H1 (cell line): ENCODE measurements around the gene RASSF10. TPM values are rescaled to one million over a fixed set of nuclear protein-coding genes. Genes with fewer than 3 reads are reported as not detected.

Source experiments
- CTCF ChIA-PET: fragments of 300-600 bp; sonication (Branson Sonifier 250); formaldehyde crosslinking; loops from one replicate; lab custom pipeline; 2021; ENCODE audit not compliant: partially characterized antibody; lab: Charles Lee
- POLR2A ChIA-PET: fragments of 300-600 bp; sonication (Branson Sonifier 250); formaldehyde crosslinking; loops from one replicate; lab custom pipeline; 2021; ENCODE audit warnings: inconsistent platforms; ENCODE audit not compliant: partially characterized antibody; lab: Charles Lee
- DNase-seq, 2 experiments: peaks; one replicate each; pipeline versions ENCODE4 v3.0.0 to v3.0.0-alpha.2; 2010 to 2022; ENCODE audit warnings: low spot score in 2 of 2, low read depth in 1 of 2, mixed read lengths in 1 of 2
- FAIRE-seq: peaks from 2 replicates; lab custom pipeline; 2011; peaks lifted over from hg19 to GRCh38; lab: Jason Lieb, UNC
- H2AFZ ChIP-seq: 2 replicates; pipeline ENCODE4 v1.8.1; 2012; ENCODE audit warnings: low read length, inconsistent platforms
- H2AK5ac ChIP-seq: 2 replicates; pipeline ENCODE4 v1.6.1; 2013; ENCODE audit warnings: low read depth, low read length
- H2BK120ac ChIP-seq: replicated peaks from 2 replicates; pipeline ENCODE3; 2013; ENCODE audit warnings: low read depth, low read length, inconsistent platforms
- H2BK12ac ChIP-seq: 2 replicates; pipeline ENCODE4 v1.6.1; 2013; ENCODE audit warnings: low read depth, low read length
- H2BK15ac ChIP-seq: 2 replicates; pipeline ENCODE4 v1.6.1; 2013; ENCODE audit warnings: low read length
- H2BK20ac ChIP-seq: 2 replicates; pipeline ENCODE4 v1.6.1; 2013; ENCODE audit warnings: low read length
- H2BK5ac ChIP-seq: 2 replicates; pipeline ENCODE4 v1.6.1; 2013; ENCODE audit warnings: low read depth, low read length
- H3K14ac ChIP-seq: 2 replicates; pipeline ENCODE4 v1.6.1; 2013; ENCODE audit warnings: inconsistent platforms; ENCODE audit not compliant: insufficient read length
- H3K18ac ChIP-seq: 2 replicates; pipeline ENCODE4 v1.6.1; 2013; ENCODE audit warnings: low read length; ENCODE audit errors: extremely low read depth
- H3K23ac ChIP-seq: 2 replicates; pipeline ENCODE4 v1.6.1; 2013; ENCODE audit warnings: inconsistent platforms; ENCODE audit not compliant: insufficient read length
- H3K23me2 ChIP-seq: 2 replicates; pipeline ENCODE4 v1.6.1; 2013; ENCODE audit warnings: low read depth, low read length
- H3K27ac ChIP-seq: 2 replicates; pipeline ENCODE4 v1.6.1; 2011; ENCODE audit warnings: low read depth, low read length, inconsistent platforms
- H3K27me3 ChIP-seq, 4 experiments: replicated peaks in 1 of 4; 1 replicate in 1 of 4; 2 replicates in 3 of 4; pipeline versions ENCODE4 v1.6.1 to v1.8.1; 2011 to 2013; ENCODE audit warnings: low read length in 3 of 4, mild to moderate bottlenecking in 3 of 4, inconsistent platforms in 2 of 4, mixed read lengths in 2 of 4, moderate library complexity in 1 of 4; ENCODE audit not compliant: control insufficient read depth in 3 of 4, insufficient read depth in 3 of 4; ENCODE audit errors: extremely low read depth in 1 of 4
- H3K36me3 ChIP-seq, 4 experiments: 2 replicates each; pipeline versions ENCODE4 v1.6.1 to v1.8.1; 2011 to 2013; ENCODE audit warnings: mild to moderate bottlenecking in 4 of 4, low read length in 3 of 4, moderate library complexity in 2 of 4, control low read depth in 1 of 4, inconsistent platforms in 1 of 4; ENCODE audit not compliant: insufficient read depth in 4 of 4, control insufficient read depth in 2 of 4
- H3K4ac ChIP-seq: replicated peaks from 2 replicates; pipeline ENCODE3; 2013; ENCODE audit warnings: low read length, low read depth, mixed read lengths, inconsistent platforms; ENCODE audit not compliant: insufficient read length
- H3K4me1 ChIP-seq, 4 experiments: replicated peaks in 1 of 4; 1 replicate in 1 of 4; 2 replicates in 3 of 4; pipeline versions ENCODE4 v1.6.1 to v1.8.1; 2011 to 2013; ENCODE audit warnings: low read length in 3 of 4, inconsistent platforms in 2 of 4, mixed read lengths in 1 of 4; ENCODE audit not compliant: insufficient read depth in 4 of 4, control insufficient read depth in 3 of 4
- H3K4me2 ChIP-seq, 2 experiments: 2 replicates each; pipeline versions ENCODE4 v1.6.1 to v1.8.1; 2011 to 2013; ENCODE audit warnings: low read depth in 2 of 2, low read length in 2 of 2, control low read depth in 1 of 2, inconsistent platforms in 1 of 2, mild to moderate bottlenecking in 1 of 2; ENCODE audit not compliant: insufficient read depth in 1 of 2
- H3K4me3 ChIP-seq, 4 experiments: fragments of 200-600, 300-600 bp in 1 of 4; sonication (generic), shearing (Covaris generic), sonication (Bioruptor Twin) in 1 of 4; 2 replicates each; pipeline versions ENCODE4 v1.5.1 to v1.8.1; 2011 to 2016; ENCODE audit warnings: low read length in 4 of 4, low read depth in 3 of 4, control low read depth in 2 of 4, inconsistent platforms in 2 of 4, mild to moderate bottlenecking in 2 of 4, mixed read lengths in 1 of 4, moderate library complexity in 1 of 4; ENCODE audit not compliant: insufficient read depth in 2 of 4; ENCODE audit errors: extremely low read depth in 1 of 4
- H3K56ac ChIP-seq: replicated peaks from 2 replicates; pipeline ENCODE3; 2013; ENCODE audit warnings: low read depth, mild to moderate bottlenecking, mixed read lengths, low read length, inconsistent platforms; ENCODE audit not compliant: insufficient read length
- H3K79me1 ChIP-seq: 2 replicates; pipeline ENCODE4 v1.6.1; 2013; ENCODE audit warnings: low read depth, low read length, control low read depth
- H3K79me2 ChIP-seq, 2 experiments: 2 replicates each; pipeline versions ENCODE4 v1.6.1 to v1.8.1; 2012 to 2013; ENCODE audit warnings: low read length in 2 of 2, mild to moderate bottlenecking in 2 of 2, inconsistent platforms in 1 of 2; ENCODE audit not compliant: insufficient read depth in 2 of 2, control insufficient read depth in 1 of 2
- H3K9ac ChIP-seq, 4 experiments: replicated peaks in 1 of 4; 1 replicate in 1 of 4; 2 replicates in 3 of 4; pipeline versions ENCODE4 v1.6.1 to v1.8.1; 2011 to 2013; ENCODE audit warnings: low read depth in 3 of 4, low read length in 3 of 4, control low read depth in 2 of 4, mild to moderate bottlenecking in 2 of 4, moderate library complexity in 2 of 4, inconsistent platforms in 1 of 4; ENCODE audit errors: extremely low read depth in 1 of 4
- H3K9me3 ChIP-seq, 2 experiments: 2 replicates each; pipeline versions ENCODE4 v1.6.1 to v1.8.1; 2012 to 2013; ENCODE audit warnings: mild to moderate bottlenecking in 2 of 2, moderate library complexity in 2 of 2, control low read depth in 1 of 2, inconsistent platforms in 1 of 2, low read depth in 1 of 2, low read length in 1 of 2, mixed read lengths in 1 of 2; ENCODE audit not compliant: insufficient read depth in 2 of 2
- H4K20me1 ChIP-seq, 2 experiments: replicated peaks in 1 of 2; 2 replicates each; pipeline versions ENCODE3 to v1.8.1; 2011 to 2013; ENCODE audit warnings: inconsistent platforms in 2 of 2, low read length in 2 of 2, mild to moderate bottlenecking in 1 of 2; ENCODE audit not compliant: insufficient read depth in 2 of 2, control insufficient read depth in 1 of 2
- H4K5ac ChIP-seq: 2 replicates; pipeline ENCODE4 v1.6.1; 2013; ENCODE audit warnings: low read length, low read depth, mixed read lengths, inconsistent platforms; ENCODE audit not compliant: insufficient read length
- H4K8ac ChIP-seq: 2 replicates; pipeline ENCODE4 v1.8.0; 2013; ENCODE audit warnings: mild to moderate bottlenecking, moderate library complexity, low read length, inconsistent platforms; ENCODE audit not compliant: insufficient read depth; ENCODE audit errors: extremely low read depth
- H4K91ac ChIP-seq: replicated peaks from 2 replicates; pipeline ENCODE3; 2013; ENCODE audit warnings: low read length, mixed read lengths, inconsistent platforms; ENCODE audit not compliant: insufficient read length
- JUND ChIP-seq: IDR thresholded peaks from 2 replicates; pipeline ENCODE4 v1.6.1; 2011; ENCODE audit warnings: mild to moderate bottlenecking, improper control_type of control experiment, low read length
- NRF1 ChIP-seq: IDR thresholded peaks from 2 replicates; pipeline ENCODE4 v1.6.1; 2011; ENCODE audit warnings: mild to moderate bottlenecking, low read depth, low read length, improper control_type of control experiment
- RAD21 ChIP-seq, 2 experiments: IDR thresholded peaks in 1 of 2; conservative IDR thresholded peaks in 1 of 2; 2 replicates each; pipeline ENCODE4 v1.6.1; 2011; ENCODE audit warnings: low read depth in 2 of 2, low read length in 2 of 2, improper control_type of control experiment in 1 of 2, inconsistent platforms in 1 of 2, mild to moderate bottlenecking in 1 of 2, moderate library complexity in 1 of 2
- SRF ChIP-seq: IDR thresholded peaks from 2 replicates; pipeline ENCODE4 v1.6.1; 2011; ENCODE audit warnings: mild to moderate bottlenecking, low read depth, low read length, moderate library complexity
- SUZ12 ChIP-seq: fragments of 200-600 bp; sonication (generic); IDR thresholded peaks from 2 replicates; pipeline ENCODE4 v1.6.1; 2012; ENCODE audit warnings: mild to moderate bottlenecking, inconsistent platforms, low read length, moderate library complexity, mixed read lengths
- TBP ChIP-seq: IDR thresholded peaks from 2 replicates; pipeline ENCODE4 v1.6.1; 2011; ENCODE audit warnings: low read depth, low read length, improper control_type of control experiment
- TCF12 ChIP-seq: IDR thresholded peaks from 2 replicates; pipeline ENCODE4 v1.6.1; 2011; ENCODE audit warnings: low read depth, mild to moderate bottlenecking, low read length
- WGBS, 2 experiments: shearing (Covaris generic) in 1 of 2; methylation state at CpG; one replicate each; pipeline versions ENCODE4 v1.1.6 to v1.1.7; 2013 to 2015; ENCODE audit warnings: low lambda C conversion rate in 2 of 2, mixed read lengths in 2 of 2, inconsistent platforms in 1 of 2, low coverage in 1 of 2, missing lambda C conversion rate in 1 of 2; ENCODE audit not compliant: insufficient replicate concordance in 2 of 2, insufficient coverage in 1 of 2, insufficient read length in 1 of 2; ENCODE audit errors: extremely low coverage in 1 of 2, missing lambda C conversion rate in 1 of 2; 5-methylcytosine and 5-hydroxymethylcytosine counted together
- polyA plus RNA-seq, 7 experiments: library from polyadenylated mRNA; depleted of rRNA in 3 of 7; stranded (reverse) in 5 of 7; unstranded in 2 of 7; fragments of >200 nt in 5 of 7; fragments of 200-250 nt in 2 of 7; gene quantifications; 1 replicate in 5 of 7; 2 replicates in 1 of 7; 4 replicates in 1 of 7; pipeline versions ENCODE4 v1.2.1 to v1.2.3, GENCODE V29; 2011 to 2013; ENCODE audit warnings: missing spikeins in 2 of 7, mixed read lengths in 2 of 7
- total RNA-seq: library from RNA; stranded (reverse); fragmentation: NEBNext Ultra II Directional; extraction: Animal tissue kit (Norgen Biotek cat#: 25700); gene quantifications from 2 replicates; pipeline ENCODE4 v1.2.1, GENCODE V29; 2021
- TF ChIP-seq, protein P1 (sequence below): IDR thresholded peaks from 2 replicates; pipeline ENCODE4 v1.6.1; 2012; ENCODE audit warnings: inconsistent platforms

RASSF10 gene
- total and polyA plus RNA-seq, 2 of the 8 experiments (the other 6 are each of a cell fraction or from before 2014, with no cell fraction given): 0.51 to 1.8 TPM

DNA sequence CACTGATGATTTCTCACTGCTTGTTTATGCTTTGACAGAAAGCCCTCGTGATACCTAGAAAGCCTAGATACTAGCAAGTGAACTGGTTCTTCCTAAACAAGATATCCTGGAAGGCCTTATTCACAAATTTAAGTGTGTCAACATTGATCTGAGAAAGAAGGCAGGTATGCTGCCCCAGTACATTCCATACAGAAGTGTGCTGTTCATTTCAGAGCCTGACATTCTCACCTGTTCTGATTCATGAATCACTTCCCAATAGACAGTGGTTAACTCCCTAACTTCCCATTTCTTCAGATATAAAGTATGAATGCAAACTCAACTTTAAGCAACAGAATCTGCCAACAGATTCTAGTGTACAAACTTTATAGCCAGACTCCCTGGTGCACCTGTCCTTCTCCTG, 15.5 kb upstream of the RASSF10 start:
- CTCF ChIA-PET: interaction anchor here (0.9 to 1.4 kb wide), 3 partner anchors 17 to 340 kb away, joined by 3 to 6 read pairs (median 4); no protein-coding TSS in a partner anchor
- H3K9me3 ChIP-seq: no peaks in the 10 kb centered on the region; a peak in 1 of 4 replicates
- no peaks in the 10 kb centered on the region; a peak in 1 of 7 replicates for H3K27me3 ChIP-seq
- no peak overlapping the region for H3K27ac ChIP-seq
- H3K14ac ChIP-seq: no peak overlapping the region
- no peak overlapping the region for H3K9ac ChIP-seq
- no peak overlapping the region for H2AK5ac ChIP-seq
- FAIRE-seq (no peak), DNase-seq (no peak)
- no peak overlapping the region for H2BK5ac ChIP-seq
- H3K56ac ChIP-seq: no peak overlapping the region
- no peak overlapping the region for H3K4me3 ChIP-seq
- H3K79me2 ChIP-seq: no peaks in the 10 kb centered on the region
- no peak overlapping the region for H2BK20ac ChIP-seq
- no peaks in the 10 kb centered on the region for H4K20me1 ChIP-seq
- H2BK15ac ChIP-seq: no peak overlapping the region
- H3K4me1 ChIP-seq: no peaks in the 10 kb centered on the region
- no peaks in the 10 kb centered on the region for H3K36me3 ChIP-seq
- H3K79me1 ChIP-seq: no peaks in the 10 kb centered on the region
- no peak overlapping the region for H2BK12ac ChIP-seq
- no peak overlapping the region for H3K18ac ChIP-seq
- H2BK120ac ChIP-seq: no peak overlapping the region
- no peak overlapping the region for H3K23ac ChIP-seq
- H4K8ac ChIP-seq: no peak overlapping the region
- WGBS, 2 experiments: 81% methylated on average over 1 of the region's 1 CpG; no CpG with 5 or more reads in 1 of the 2 experiments
- no peak overlapping the region for H4K5ac ChIP-seq
- no peak overlapping the region for H3K4ac ChIP-seq
- no peak overlapping the region for H4K91ac ChIP-seq
- POLR2A ChIA-PET: no interaction called here
- H3K4me2 ChIP-seq: no peak overlapping the region
- H2AFZ ChIP-seq: no peak overlapping the region
- no peaks in the 10 kb centered on the region for H3K23me2 ChIP-seq
- TF ChIP-seq SUZ12 (no peak), TCF12 (no peak), JUND (no peak), RAD21 (IDR thresholded peaks at IDR 0.05 in 1 of 2, conservative IDR thresholded peaks at IDR 0.05 in 1 of 2; ENCODE audit: low read depth in 2 of 2, low read length in 2 of 2) (no peak), NRF1 (no peak), TBP (no peak), SRF (no peak)
- TF ChIP-seq, protein P1, sequence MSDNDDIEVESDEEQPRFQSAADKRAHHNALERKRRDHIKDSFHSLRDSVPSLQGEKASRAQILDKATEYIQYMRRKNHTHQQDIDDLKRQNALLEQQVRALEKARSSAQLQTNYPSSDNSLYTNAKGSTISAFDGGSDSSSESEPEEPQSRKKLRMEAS: no peak
